Fibroblast of pulmonary artery (primary cell): ENCODE data around the gene ATP6V1C2.

Experiments
- DNase-seq: peaks from one replicate; pipeline ENCODE4 v3.0.0-alpha.2; 2010; ENCODE audit warnings: low read depth
- H3K4me3 ChIP-seq: replicated peaks from 2 replicates; pipeline ENCODE4 v1.5.1; 2011; ENCODE audit warnings: low read depth, mild to moderate bottlenecking, control low read depth, low read length, moderate library complexity
- CTCF ChIP-seq: IDR thresholded peaks from 2 replicates; pipeline ENCODE4 v1.5.1; 2011; ENCODE audit warnings: mild to moderate bottlenecking, control low read depth, low read length, inconsistent platforms; ENCODE audit errors: missing control alignments

ATP6V1C2 gene

GRCh38 chr2:10709290-10709939 is 12.0 kb upstream of the ATP6V1C2 start:
- peak; percentile 46 for TF ChIP-seq CTCF
- peak; percentile 30 for DNase-seq
- no peak overlapping the region for H3K4me3 ChIP-seq

- H3K4me3 ChIP-seq = no peak overlapping the region
- no peak for DNase-seq
Measured at GRCh38 chr2:10712185-10712809, 9.1 kb upstream of the ATP6V1C2 start.

GRCh38 chr2:10716581-10716980 is 4.8 kb upstream of the ATP6V1C2 start:
- H3K4me3 ChIP-seq = no peak overlapping the region
- TF ChIP-seq CTCF = no peak
- no peak for DNase-seq

More at GRCh38 chr2:10712185-10712809, 9.1 kb upstream of the ATP6V1C2 start:
- TF ChIP-seq CTCF = no peak

GRCh38 chr2:10717628-10718027 is 3.8 kb upstream of the ATP6V1C2 start:
- no peak for TF ChIP-seq CTCF
- no peak overlapping the region for H3K4me3 ChIP-seq
- DNase-seq = peak; percentile 73

- no peak for TF ChIP-seq CTCF
- no peak overlapping the region for H3K4me3 ChIP-seq
- DNase-seq = no peak
Measured at GRCh38 chr2:10720306-10720705, 1.1 kb upstream of the ATP6V1C2 start.

GRCh38 chr2:10720947-10721395 is 459 bp upstream of the ATP6V1C2 start:
- H3K4me3 ChIP-seq = no peak overlapping the region
- TF ChIP-seq CTCF = no peak
- DNase-seq = no peak
